ENCODE results near the gene AKR1A1.

DNA sequence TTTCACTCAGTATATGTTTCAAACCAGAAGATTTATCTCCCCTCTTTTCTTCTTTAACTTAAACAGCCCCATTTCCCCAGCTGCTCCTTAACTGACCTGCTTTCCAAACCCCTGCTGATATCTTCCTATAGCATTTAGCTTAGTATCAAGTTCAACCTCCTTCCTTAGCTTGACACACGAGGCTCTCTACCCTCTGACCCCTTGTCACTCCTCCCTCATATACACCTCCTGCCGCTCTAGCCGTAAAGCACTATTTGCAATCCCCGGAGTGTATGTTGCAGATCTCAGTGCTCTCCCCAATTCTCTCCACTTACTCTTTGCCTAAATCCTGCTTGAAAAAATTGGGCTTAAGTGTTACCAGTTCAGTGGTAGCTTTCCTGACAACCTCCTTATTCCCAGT is 13.7 kb upstream of the AKR1A1 start:
- TF ChIP-seq, protein P1, sequence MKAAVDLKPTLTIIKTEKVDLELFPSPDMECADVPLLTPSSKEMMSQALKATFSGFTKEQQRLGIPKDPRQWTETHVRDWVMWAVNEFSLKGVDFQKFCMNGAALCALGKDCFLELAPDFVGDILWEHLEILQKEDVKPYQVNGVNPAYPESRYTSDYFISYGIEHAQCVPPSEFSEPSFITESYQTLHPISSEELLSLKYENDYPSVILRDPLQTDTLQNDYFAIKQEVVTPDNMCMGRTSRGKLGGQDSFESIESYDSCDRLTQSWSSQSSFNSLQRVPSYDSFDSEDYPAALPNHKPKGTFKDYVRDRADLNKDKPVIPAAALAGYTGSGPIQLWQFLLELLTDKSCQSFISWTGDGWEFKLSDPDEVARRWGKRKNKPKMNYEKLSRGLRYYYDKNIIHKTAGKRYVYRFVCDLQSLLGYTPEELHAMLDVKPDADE (IDR thresholded peaks at IDR 0.05), result no peak
- TF ChIP-seq EZH2 (IDR thresholded peaks at IDR 0.05; ENCODE audit: low read depth, unreplicated experiment) (no peak), ZNF114 (CRISPR knock-in tag; IDR thresholded peaks at IDR 0.05) (no peak), CREB1 (CRISPR knock-in tag; IDR thresholded peaks at IDR 0.05; ENCODE audit: low read depth) (no peak), EZH2phosphoT487 (IDR thresholded peaks at IDR 0.05; ENCODE audit: unreplicated experiment) (no peak), POLR2AphosphoS5 (IDR thresholded peaks at IDR 0.05; ENCODE audit: low read depth) (no peak), JUNB (IDR thresholded peaks at IDR 0.05; ENCODE audit: unreplicated experiment) (no peak)
- TF ChIP-seq, protein P2, sequence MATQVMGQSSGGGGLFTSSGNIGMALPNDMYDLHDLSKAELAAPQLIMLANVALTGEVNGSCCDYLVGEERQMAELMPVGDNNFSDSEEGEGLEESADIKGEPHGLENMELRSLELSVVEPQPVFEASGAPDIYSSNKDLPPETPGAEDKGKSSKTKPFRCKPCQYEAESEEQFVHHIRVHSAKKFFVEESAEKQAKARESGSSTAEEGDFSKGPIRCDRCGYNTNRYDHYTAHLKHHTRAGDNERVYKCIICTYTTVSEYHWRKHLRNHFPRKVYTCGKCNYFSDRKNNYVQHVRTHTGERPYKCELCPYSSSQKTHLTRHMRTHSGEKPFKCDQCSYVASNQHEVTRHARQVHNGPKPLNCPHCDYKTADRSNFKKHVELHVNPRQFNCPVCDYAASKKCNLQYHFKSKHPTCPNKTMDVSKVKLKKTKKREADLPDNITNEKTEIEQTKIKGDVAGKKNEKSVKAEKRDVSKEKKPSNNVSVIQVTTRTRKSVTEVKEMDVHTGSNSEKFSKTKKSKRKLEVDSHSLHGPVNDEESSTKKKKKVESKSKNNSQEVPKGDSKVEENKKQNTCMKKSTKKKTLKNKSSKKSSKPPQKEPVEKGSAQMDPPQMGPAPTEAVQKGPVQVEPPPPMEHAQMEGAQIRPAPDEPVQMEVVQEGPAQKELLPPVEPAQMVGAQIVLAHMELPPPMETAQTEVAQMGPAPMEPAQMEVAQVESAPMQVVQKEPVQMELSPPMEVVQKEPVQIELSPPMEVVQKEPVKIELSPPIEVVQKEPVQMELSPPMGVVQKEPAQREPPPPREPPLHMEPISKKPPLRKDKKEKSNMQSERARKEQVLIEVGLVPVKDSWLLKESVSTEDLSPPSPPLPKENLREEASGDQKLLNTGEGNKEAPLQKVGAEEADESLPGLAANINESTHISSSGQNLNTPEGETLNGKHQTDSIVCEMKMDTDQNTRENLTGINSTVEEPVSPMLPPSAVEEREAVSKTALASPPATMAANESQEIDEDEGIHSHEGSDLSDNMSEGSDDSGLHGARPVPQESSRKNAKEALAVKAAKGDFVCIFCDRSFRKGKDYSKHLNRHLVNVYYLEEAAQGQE (IDR thresholded peaks at IDR 0.05; ENCODE audit: unreplicated experiment), result no peak
- TF ChIP-seq, protein P3, sequence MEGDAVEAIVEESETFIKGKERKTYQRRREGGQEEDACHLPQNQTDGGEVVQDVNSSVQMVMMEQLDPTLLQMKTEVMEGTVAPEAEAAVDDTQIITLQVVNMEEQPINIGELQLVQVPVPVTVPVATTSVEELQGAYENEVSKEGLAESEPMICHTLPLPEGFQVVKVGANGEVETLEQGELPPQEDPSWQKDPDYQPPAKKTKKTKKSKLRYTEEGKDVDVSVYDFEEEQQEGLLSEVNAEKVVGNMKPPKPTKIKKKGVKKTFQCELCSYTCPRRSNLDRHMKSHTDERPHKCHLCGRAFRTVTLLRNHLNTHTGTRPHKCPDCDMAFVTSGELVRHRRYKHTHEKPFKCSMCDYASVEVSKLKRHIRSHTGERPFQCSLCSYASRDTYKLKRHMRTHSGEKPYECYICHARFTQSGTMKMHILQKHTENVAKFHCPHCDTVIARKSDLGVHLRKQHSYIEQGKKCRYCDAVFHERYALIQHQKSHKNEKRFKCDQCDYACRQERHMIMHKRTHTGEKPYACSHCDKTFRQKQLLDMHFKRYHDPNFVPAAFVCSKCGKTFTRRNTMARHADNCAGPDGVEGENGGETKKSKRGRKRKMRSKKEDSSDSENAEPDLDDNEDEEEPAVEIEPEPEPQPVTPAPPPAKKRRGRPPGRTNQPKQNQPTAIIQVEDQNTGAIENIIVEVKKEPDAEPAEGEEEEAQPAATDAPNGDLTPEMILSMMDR (conservative IDR thresholded peaks at IDR 0.05; ENCODE audit: low read depth in 2 of 2), result no peak
- TF ChIP-seq, protein P4, sequence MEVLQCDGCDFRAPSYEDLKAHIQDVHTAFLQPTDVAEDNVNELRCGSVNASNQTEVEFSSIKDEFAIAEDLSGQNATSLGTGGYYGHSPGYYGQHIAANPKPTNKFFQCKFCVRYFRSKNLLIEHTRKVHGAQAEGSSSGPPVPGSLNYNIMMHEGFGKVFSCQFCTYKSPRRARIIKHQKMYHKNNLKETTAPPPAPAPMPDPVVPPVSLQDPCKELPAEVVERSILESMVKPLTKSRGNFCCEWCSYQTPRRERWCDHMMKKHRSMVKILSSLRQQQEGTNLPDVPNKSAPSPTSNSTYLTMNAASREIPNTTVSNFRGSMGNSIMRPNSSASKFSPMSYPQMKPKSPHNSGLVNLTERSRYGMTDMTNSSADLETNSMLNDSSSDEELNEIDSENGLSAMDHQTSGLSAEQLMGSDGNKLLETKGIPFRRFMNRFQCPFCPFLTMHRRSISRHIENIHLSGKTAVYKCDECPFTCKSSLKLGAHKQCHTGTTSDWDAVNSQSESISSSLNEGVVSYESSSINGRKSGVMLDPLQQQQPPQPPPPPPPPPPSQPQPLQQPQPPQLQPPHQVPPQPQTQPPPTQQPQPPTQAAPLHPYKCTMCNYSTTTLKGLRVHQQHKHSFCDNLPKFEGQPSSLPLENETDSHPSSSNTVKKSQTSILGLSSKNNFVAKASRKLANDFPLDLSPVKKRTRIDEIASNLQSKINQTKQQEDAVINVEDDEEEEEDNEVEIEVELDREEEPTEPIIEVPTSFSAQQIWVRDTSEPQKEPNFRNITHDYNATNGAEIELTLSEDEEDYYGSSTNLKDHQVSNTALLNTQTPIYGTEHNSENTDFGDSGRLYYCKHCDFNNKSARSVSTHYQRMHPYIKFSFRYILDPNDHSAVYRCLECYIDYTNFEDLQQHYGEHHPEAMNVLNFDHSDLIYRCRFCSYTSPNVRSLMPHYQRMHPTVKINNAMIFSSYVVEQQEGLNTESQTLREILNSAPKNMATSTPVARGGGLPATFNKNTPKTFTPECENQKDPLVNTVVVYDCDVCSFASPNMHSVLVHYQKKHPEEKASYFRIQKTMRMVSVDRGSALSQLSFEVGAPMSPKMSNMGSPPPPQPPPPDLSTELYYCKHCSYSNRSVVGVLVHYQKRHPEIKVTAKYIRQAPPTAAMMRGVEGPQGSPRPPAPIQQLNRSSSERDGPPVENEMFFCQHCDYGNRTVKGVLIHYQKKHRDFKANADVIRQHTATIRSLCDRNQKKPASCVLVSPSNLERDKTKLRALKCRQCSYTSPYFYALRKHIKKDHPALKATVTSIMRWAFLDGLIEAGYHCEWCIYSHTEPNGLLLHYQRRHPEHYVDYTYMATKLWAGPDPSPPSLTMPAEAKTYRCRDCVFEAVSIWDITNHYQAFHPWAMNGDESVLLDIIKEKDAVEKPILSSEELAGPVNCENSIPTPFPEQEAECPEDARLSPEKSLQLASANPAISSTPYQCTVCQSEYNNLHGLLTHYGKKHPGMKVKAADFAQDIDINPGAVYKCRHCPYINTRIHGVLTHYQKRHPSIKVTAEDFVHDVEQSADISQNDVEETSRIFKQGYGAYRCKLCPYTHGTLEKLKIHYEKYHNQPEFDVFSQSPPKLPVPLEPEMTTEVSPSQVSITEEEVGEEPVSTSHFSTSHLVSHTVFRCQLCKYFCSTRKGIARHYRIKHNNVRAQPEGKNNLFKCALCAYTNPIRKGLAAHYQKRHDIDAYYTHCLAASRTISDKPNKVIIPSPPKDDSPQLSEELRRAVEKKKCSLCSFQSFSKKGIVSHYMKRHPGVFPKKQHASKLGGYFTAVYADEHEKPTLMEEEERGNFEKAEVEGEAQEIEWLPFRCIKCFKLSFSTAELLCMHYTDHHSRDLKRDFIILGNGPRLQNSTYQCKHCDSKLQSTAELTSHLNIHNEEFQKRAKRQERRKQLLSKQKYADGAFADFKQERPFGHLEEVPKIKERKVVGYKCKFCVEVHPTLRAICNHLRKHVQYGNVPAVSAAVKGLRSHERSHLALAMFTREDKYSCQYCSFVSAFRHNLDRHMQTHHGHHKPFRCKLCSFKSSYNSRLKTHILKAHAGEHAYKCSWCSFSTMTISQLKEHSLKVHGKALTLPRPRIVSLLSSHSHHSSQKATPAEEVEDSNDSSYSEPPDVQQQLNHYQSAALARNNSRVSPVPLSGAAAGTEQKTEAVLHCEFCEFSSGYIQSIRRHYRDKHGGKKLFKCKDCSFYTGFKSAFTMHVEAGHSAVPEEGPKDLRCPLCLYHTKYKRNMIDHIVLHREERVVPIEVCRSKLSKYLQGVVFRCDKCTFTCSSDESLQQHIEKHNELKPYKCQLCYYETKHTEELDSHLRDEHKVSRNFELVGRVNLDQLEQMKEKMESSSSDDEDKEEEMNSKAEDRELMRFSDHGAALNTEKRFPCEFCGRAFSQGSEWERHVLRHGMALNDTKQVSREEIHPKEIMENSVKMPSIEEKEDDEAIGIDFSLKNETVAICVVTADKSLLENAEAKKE (CRISPR knock-in tag; IDR thresholded peaks at IDR 0.05), result no peak
